Stimulated activated CD4-positive, alpha-beta T cell treated with anti-CD3 and anti-CD28 coated beads, Interleukin-1b, Interleukin-23, amount 100 ng/mL, for 24 hours (primary cell): ENCODE results near the gene TNC.

ENCODE experiments used
- DNase-seq, 4 experiments: peaks; one replicate each; pipeline ENCODE4 v3.0.0-alpha.2; 2020; ENCODE audit warnings: low read depth in 4 of 4, low spot score in 1 of 4

Gene TNC

GRCh38 chr9:115104908-115105307 lies 13.0 kb downstream of the TNC start:
- DNase-seq: no peak

- DNase-seq: no peak
Measured at GRCh38 chr9:115103746-115104477, 14.0 kb downstream of the TNC start.

- no peak for DNase-seq
Measured at GRCh38 chr9:115099901-115100300, 18.1 kb downstream of the TNC start.

GRCh38 chr9:115098226-115098965 lies 19.6 kb downstream of the TNC start:
- no peak for DNase-seq

GRCh38 chr9:115093520-115093919 lies 24.4 kb downstream of the TNC start:
- no peak for DNase-seq

- DNase-seq: no peak
Measured at GRCh38 chr9:115090486-115090885, 27.5 kb downstream of the TNC start.

- DNase-seq: no peak
Measured at GRCh38 chr9:115088860-115089259, 29.1 kb downstream of the TNC start.

DNA sequence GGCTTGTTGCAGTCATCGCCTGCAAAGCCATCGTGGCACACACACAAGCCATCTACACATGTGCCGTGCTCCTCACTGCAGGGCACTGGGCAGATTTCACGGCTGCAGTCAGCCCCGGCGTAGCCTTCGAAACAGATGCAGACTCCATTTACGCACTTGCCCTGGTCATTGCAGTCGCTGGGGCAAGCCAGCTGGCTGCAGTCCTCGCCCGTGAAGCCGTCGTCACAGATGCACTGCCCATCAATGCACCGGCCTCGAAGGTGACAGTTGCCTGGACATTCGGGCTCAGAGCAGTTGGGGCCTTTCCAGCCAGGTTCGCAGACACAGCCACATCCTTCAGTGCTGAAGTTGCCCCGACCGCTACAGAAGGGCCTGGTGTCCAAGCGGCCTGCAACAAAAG lies 31.1 kb downstream of the TNC start:
- no peak for DNase-seq

- no peak for DNase-seq
Measured at GRCh38 chr9:115086461-115086860, 31.5 kb downstream of the TNC start.

- no peak for DNase-seq
Measured at GRCh38 chr9:115085773-115086377, 32.1 kb downstream of the TNC start.

GRCh38 chr9:115084709-115085108 lies 33.2 kb downstream of the TNC start:
- no peak for DNase-seq

GRCh38 chr9:115084157-115084556 lies 33.8 kb downstream of the TNC start:
- DNase-seq: no peak

DNA sequence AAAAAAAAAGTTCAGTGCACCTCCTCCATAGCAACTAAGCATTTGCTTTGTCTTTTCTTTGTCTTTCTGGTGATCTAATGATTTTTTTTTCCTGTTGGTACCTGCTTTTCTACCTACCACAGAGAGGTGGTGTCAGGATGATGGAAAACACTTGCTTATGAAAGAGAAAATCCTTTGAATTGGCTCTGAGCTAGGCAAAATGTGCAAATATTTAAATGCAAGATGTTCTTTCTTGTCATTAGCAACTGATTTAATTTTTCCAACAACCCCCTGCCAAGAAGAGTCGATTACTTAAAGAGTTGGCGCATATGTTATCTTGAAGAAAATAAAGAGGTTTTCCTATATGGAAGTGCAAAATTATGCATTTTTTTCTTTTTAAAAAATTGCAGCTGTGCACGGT lies 37.7 kb downstream of the TNC start:
- no peak for DNase-seq

- DNase-seq: no peak
Measured at GRCh38 chr9:115079156-115079555, 38.8 kb downstream of the TNC start.

DNA sequence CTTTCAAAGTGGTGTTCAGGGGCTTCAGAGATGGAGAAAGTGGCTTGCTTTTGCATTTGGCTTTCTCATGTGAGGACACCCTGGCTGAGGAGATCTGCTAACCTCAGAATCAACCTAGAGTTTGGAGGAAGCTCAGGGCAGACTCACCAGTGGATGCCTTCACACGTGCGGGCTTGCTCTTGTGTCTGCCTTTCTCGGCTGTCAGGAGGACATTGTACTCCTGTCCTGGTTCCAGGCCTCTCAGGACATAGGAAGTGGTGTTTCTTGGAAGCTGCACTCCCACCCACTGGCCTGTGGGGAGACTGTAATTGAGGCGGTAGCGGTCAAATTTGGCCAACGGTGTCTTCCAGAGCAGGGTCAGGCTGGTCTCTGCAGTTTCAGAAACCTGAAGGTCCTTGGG lies 44.5 kb downstream of the TNC start:
- DNase-seq: no peak

GRCh38 chr9:115071176-115071575 lies 46.8 kb downstream of the TNC start:
- no peak for DNase-seq

- no peak for DNase-seq
Measured at GRCh38 chr9:115069771-115070170, 48.2 kb downstream of the TNC start.

DNA sequence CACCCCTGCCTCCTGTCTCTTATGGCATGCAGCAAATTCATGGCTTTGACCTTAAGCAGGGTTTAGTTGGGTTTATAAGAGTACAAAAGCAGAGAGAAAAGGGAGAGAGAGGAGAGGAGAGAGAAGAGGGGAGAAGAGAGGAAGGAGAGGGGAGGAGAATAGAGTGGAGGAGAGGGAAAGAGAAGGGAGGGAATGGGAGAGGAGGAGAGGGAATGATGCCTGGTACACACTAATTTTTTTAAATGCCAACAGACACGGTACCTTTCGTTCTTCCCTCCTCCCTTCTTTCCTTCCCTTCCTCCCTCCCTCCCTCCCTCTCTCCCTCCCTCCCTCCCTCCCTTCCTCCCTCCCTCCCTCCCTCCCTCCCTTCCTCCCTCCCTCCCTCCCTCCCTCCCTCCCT lies 48.7 kb downstream of the TNC start:
- DNase-seq: no peak

DNA sequence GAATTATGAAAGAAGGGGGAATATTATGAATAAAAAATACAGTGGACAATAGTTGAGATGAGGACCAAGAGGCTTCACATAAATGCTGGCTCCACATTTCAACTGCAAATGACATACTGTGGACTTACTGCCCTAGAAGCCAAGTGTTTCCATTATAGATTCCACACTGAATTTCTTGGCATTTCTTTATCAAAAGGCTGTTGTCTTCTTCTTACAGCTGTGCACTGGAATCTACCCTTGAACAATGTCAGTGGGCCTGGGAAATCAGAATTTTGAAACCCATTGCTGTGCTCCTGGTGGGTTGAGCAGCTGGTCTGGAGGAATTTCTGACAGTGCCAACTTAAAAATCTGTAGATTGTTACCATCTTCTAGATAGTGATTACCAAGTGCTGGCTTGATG lies 49.9 kb downstream of the TNC start:
- DNase-seq: no peak

GRCh38 chr9:115063058-115063845 lies 54.7 kb downstream of the TNC start:
- no peak for DNase-seq

- DNase-seq: no peak
Measured at GRCh38 chr9:115058684-115059315, 59.2 kb downstream of the TNC start.
